ENCODE data around the gene HIP1R.
"Not testable (repeated sequence)": the region's sequence is repeated elsewhere in the genome, so short reads cannot be mapped to it uniquely, and the experiment has no call there.

Gene HIP1R

DNA sequence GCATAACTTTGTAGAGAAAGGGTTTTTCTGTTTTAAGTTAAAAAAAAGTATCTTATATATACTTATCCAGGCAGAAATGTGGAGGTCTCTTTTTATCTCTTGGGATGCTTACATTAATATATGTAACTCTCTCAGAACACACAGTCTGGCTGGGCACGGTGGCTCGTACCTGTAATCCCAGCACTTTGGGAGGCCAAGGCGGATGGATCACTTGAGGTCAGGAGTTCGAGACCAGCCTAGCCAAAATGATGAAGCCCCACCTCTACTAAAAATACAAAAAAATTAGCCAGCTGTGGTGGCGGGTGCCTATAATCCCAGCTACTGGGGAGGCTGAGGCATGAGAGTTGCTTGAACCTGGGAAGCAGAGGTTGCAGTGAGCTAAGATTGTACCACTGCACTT lies 41.0 kb downstream of the HIP1R start:
- not testable (repeated sequence) for DNase-seq (ENCODE audit: low spot score)

DNA sequence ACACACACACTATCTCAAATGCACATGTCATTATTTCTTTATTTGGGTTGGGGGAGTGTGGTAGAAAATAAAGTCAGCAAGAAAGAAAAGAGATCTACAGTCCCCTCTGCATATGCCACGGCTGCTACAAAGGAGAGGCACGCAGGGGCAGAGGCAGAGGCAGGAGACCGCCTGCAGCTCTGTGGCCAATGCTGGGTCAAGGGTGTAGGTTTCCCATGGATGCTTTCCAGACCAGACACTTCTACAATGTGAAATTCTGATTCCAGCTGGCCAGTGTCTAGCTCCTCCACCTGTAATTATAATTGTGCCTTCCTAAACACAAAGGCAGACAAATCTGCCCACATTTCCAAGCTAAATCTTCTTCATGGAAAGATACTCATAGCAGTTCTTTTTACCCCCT lies 41.5 kb downstream of the HIP1R start:
- DNase-seq (ENCODE audit: low spot score): no peak

DNA sequence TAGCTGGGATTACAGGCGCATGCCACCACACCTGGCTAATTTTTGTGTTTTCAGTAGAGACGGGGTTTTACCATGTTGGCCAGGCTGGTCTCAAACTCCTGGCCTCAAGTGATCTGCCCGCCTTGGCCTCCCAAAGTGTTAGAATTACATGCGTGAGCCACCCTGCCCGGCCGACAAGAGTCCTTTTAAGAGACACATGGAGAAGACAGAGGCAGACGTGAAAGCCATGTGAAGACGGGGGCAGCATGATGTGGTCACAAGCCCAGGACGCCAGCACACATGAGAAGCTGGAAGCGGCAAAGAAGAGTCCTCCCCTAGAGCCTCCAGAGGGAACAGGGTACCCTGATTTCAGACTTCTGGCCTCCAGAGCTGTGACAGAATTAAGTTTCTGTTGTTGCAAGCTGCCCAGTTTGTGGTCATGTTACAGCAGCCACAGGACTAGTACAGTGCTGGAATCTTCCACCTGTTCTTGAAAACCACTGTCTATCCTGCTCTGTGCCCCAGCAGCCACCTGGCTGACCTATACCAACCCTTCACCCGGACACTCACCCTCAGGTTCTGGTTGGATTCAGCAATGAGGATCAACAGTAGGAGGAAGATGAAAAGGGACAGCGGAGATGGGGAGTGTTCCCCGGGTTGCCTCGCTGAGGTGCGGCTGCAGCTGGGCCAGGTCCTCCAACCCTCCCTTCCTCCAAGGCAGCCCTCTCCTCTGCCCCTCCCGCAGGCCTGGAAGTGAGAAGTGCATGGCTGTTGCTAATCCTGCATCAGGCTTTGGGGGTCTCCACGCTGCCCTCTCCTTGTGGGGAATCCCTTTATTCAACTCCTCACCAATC lies 43.7 kb downstream of the HIP1R start:
- no peak for DNase-seq (ENCODE audit: low spot score)

DNA sequence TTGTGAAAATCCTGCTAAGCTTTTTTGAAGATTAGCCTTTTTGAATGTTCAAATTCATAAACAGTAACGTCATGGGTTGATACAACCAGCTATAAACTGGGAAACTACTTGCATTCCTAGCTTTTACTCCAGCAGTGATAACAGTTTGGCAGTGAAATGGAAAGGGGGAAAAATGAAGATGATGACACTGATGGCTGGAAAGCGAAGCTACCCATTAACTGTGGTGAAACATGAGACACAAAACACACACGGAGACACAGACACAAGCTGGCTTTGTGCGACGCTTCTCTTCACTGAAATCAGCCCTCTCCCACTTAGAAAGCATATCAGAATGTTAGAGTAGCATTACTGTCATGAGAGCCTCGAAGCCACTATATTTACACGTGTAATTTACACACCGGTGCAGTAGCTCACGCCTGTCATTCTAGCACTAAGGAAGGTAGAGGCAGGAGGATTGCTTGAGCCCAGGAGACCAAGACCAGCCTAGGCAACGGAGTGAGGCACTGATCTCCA lies 45.0 kb downstream of the HIP1R start:
- DNase-seq (ENCODE audit: low spot score): no peak

DNA sequence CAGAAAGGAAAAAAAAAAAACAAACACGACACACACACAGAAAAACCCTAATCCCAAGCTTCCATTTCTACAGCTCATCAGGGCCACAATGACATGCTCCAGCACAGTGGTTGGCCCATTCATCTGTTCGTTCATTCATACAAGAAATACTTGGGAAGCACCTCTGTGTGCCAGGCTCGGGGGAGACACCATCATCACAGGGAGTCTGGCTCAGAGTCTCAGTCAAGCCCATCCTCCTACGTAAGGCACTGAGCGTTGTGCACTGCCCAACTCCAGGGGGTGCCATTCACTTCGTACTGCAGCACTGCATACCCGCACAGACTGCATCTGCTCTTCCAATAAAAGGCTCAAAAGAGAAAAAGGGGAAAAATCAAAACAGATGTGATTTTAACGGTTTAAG lies 45.4 kb downstream of the HIP1R start:
- peak; percentile 24 for DNase-seq (ENCODE audit: low spot score)

DNA sequence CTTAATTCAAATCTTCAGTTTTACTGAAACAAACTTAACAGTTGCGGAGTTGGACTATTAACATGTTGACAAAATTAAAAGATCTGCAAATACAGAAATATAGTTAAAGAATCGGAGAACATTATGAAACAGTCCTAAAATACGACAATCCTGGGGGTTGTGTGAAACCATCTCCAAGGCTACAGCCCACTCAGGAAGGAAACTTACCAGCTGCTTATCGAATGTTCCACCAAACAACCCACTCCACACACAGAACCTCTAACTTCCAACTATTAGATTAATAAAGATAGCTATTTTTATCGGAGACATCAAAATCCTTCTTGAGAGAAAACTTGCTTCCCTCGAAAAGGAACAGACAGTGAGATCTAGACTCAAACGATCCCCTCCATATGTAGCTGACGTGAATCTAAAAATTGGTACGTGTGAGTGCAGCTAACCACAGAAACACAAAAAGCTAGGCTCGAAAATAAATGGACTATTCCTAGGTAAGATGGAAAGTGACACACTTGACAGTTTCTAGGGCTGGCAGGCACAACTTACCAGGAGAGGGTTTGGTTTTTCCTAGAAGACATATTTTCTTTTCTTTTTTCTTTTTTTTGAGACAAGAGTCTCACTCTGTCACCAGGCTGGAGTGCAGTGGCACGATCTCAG lies 47.8 kb downstream of the HIP1R start:
- DNase-seq (ENCODE audit: low spot score): no peak

DNA sequence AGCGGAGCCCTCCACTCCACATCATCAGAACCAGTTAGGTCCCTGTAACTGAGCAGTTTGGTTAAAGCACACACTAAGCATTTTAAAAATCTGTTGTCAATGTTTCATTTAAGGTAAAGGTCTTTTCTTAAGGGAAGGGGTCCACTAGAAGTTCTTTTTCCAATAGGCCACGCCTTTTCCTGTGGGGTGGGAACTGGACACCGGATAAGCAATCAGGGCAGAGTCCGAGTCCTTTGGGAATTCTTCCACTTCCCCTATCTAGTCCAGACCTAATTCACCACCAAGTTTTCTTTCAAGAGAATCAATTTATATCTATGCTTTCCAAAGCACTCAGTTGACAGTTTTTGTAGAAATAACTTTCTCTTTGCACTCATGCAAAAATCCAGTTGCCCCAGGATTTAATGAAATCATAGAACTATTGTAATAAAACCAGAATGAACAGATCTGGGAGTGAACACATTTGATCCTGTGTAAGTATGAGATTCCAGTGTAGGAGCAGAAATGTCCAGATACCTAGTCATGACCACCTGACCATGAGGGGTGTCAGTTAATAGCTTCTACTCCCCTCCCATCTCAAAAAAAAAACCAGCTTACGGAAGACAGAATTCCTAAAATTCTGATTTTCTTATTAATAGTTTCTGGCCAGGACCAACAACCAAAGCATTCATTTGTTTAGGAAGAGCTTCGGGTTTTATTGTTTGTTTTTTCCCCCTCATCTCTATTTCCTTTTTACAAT lies 49.0 kb downstream of the HIP1R start:
- no peak for DNase-seq (ENCODE audit: low spot score)

DNA sequence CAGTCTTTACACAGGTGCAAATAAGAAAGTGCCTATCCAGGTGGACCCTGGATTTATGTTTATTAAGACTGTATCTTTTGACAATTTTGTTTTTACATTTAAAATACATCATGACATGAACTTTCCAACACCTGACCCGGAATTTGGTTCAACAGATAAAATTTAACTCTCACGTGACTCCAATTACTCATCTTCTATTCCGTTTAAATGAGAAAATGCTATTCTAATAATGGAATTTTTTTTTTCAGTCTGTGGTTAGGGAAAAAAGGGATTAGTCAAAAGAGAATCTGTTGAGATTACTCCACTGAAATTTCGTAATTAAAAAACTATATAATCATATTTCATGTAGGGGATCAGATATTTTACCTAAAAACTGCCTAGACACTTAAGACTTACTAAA lies 49.6 kb downstream of the HIP1R start:
- no peak for DNase-seq (ENCODE audit: low spot score)

DNA sequence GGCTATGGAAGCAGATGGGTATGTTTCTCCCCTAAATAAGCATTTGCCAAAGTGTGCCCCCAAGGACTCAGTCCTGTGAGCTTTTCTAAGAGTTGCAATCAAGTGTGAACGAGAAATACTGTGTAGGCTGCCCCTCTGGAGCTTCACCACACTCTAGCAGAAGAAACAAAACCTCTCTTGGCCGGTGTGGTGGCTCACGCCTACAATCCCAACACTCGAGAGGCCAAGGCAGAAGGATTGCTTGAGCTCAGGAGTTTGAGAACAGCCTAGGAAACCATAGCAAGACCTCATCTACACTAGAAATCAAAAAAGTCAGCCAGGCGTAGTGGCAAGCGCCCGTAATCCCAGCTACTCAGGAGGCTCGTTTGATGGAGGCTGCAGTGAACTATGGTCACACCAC lies 50.9 kb downstream of the HIP1R start:
- DNase-seq (ENCODE audit: low spot score): no peak

DNA sequence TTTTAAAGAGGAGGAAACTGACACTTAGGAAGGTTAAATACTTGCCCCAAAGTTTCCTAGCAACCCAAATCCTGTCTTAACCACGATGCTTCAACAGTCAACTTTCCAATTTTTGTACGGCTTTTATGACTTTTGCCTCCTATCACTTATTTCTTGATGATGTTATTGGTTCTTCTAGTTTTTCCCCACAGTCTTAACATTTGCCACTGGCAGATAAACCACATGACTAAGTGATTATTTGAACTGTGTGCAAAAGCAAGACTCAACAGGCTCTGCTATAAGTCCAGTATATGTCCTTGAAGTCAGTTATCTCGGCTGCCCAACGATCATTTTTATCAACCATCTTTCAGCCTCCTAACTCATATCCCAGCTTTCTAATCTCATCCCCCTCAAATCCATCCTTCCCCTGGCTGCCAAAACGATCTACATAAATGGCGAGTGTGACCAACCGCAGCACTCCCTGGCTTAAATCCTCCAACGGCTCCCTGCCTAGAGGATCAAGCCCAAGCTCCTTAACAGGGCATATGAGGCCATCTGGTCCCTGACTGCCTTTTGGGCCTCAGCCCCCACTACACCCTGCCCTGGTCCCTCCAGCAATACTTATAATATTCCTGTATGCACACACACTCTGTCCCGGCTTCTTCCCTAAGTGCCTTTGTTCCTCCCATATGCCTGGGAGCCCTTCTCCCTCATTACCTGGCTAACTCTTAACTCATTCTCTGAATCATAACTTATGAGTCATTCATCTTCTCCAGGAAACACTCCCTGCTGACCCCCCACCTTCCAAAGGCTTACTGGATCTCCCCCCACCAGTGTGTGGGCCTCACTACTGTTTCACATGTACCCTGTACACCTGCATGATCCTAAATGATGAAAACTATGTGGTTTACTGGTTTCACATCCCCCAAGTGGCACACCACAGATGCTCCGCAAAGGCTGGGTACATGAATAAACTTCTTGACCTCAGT lies 51.9 kb downstream of the HIP1R start:
- DNase-seq (ENCODE audit: low spot score): peak; percentile 15

DNA sequence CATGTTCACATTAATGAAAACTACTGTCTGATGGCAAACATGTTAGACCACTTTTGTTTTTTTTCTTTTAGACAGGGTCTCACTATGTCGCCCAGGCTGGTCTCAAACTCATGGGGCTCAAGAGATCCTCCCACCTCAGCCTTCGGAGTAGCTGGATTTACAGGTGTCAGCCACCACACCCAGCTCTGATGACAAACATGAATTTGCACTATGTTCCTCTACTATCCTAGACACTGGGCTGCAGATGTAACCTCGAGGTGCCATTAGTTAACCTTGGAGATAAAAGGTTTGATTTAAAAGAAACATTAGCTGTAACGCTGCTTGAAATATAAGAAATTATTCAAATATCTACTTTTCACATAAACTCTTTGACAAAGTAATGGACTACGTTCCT lies 52.6 kb downstream of the HIP1R start:
- no peak for DNase-seq (ENCODE audit: low spot score)

DNA sequence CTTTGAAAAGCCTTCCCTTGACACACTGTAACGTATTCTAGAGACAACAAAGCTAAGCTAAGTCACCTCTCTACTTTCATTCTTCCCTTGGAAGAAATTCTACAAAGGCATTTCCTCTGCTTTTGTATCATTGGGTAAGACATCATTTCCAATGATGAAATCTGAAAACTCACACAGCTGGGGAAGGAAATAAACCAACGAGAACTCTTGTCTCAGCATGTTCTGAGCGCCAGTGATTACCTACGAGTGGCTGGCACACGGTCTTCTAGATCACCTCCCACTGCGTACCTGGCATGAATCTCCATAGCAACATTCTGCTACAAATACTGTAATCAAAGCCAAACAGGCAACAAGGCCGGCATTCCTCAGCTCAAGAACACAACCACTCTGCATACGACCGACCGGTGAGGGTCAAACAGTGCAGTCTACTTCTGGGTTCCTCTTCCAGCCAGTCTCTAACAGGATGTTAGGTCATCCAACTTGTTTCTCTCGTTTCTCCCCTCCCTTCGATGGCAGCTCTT lies 53.0 kb downstream of the HIP1R start:
- DNase-seq (ENCODE audit: low spot score): peak; percentile 54

DNA sequence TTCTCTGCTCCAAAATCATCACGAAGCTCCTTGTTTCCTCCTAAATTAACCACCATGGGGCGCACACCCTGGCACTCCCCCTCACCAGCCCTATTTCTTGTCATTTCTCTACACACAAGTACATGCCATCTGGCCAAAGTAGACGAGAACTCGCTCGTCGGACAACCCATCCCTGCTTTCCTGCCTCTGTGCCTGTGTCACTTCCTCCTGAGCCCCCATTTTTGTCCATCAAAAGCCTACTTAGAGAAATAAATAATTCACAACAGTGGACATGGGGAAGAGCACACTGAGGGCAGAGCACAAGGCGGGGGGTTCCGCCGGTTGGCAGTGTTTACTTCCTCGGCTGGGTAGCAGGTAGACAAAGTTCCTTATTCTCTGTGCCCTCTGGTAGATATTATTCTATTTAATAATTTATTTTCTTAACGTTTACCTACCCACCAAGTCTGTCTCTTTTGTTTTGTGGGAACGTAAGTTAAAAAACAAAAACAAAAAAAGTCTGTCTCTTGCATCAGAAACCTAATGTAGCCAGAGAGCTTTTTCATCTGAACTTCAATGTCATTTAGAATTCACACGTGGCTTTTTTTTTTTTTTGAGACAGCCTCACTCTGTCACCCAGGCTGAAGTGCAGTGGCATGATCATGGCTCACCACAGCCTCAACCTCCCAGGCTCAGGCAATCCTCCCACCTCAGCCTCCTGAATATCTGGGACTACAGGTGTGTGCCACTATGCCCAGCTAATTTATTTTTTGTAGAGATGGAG lies 54.7 kb downstream of the HIP1R start:
- DNase-seq (ENCODE audit: low spot score): no peak

DNA sequence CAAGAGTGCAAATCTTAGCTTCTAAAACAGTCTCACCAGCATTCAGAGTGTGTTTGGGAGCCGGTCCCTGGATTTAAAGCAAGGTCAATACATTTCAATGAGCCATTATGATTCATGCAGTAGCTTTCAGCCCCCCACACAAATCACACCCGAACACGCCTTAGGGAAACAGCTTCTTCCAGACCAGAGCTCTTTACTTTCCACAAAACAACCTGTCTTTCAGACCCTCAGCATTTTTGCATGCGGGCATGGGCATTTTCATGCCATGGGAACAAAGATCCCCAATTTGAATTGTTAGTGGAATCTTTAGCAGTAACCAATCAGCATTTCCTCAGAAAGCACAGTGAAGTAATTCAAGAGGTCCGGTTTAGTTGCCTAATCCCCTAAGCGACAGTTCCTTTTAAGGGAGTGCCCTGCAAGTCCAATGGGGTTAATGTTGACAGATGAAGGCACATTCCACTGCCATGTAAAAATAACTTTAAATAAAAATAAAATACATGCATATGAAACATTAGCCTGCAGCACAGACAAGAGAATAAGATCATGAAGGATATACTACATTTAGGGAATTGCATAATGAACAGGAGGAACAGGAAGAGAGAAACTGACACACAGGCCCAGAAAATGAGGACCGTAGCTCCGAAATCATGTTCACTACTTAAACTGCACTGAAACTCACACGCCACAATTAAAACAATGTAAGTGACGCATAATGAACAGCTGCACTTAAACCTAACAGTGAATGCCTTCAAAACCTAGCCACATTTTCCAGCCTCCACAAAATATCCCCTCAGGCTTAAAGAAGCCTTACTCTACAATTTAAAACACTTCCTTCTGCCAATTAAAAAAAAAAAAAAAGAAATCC lies 56.6 kb downstream of the HIP1R start:
- no peak for DNase-seq (ENCODE audit: low spot score)

DNA sequence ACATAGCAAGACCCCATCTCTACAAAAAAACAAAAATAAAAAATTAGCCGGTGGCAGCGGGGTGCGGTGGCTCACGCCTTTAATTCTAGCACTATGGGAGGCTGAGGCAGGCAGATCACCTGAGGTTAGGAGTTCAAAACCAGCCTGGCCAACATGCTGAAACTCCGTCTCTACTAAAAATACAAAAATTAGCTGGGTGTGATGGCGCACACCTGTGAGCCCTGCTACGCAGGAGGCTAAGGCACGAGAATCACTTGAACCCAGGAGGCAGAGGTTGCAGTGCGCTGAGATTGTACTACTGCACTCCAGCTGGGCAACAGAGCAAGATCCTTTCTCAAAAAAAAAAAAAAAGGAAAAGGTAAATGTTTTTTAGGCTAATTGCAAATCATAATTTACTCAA lies 57.5 kb downstream of the HIP1R start:
- not testable (repeated sequence) for DNase-seq (ENCODE audit: low spot score)

DNA sequence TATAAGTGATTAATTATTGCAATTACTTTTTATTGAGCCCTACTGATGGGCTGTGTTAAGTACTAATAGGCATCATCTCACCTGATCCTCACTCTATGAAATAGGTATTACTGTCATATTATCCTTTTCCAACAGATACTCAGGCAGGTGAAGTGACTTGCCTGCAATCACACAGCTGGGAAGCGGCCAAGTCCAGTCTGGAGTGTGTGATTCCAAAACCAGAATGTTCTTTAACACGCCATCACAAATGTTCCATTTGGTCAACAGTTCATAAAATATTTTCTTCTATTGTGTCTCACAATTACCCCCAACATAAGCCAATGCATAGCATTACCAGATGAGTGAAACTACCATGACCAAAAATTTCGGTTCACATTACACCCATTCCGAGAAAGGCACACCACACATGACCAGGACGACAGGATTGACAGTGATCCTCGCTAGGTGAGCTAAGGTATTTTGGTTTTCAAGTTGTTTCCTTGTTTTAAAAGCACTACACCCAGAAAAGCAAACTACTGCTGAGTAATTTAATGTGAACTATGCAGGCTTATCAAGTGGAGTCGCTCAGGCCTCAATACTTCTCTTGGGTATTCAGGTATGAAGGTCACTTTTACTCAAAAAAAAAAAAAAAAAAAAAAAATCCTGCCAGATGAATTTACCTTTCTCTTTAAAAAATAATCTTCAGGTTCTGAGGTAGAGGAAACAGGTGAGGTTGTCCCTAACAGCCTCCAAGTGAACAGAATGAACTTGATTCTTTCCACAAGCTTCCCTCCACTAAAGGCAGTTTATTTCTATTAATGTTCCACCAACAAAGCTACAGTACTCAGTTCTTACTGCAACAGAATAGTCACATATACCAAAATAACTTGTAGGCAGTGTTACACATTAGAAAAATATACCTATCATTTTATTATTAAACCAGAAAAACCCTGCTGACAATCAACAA lies 58.2 kb downstream of the HIP1R start:
- DNase-seq (ENCODE audit: low spot score): no peak

DNA sequence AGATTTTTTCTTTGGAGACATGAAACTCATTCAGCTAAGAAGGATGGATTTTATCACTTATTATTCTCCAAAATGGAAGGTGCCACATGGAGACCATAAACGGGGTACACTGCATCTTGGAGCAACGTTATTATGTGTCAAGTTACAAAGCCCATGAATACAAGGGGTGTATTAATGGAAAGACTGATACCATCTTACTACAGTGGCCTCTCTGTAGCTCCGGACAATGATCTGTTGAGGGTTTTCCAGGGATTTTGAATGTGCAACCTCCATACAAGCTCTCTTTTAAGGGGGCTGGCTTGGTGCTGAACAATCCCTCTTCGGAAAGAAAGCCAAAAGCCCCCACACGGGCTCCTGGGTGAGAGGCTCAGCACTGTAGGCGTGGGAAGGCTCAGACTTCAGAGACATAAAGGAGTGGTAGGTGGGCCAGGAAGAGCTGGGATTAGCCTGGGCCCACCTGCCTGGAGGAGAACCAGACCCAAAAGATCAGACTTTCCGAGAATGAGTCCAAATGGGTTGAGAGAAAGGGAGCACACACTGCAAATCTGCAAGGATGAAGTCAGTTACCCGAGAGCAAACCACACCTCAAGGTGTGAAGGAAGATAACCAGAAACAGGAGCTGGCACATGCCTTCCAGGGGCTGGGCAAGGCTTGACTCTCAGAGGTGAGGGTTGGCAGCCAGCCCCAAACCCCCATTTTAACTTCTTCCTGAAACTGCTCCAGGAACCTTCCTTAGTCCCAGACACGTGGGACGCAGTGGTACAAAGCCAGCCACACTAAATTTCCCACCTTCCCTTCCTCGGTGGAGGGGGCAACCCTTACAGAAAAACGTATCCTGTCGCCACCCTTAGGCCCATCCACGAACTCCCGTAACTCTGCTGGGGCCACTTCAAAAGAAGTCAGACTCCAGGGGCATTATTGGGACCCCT lies 59.2 kb downstream of the HIP1R start:
- peak; percentile 30 for DNase-seq (ENCODE audit: low spot score)

Measured in CD4-positive, alpha-beta T cell treated with Interleukin-6 at 100 ng/mL for 8 hours (primary cell).